GM12872 (cell line): ENCODE results near the gene PIGV.
A peak's percentile ranks its signal among the peaks of the same experiment; 100 is the strongest.

Experiments used
- CTCF ChIP-seq: IDR thresholded peaks from 3 replicates; pipeline ENCODE4 v1.5.1; 2011; ENCODE audit warnings: low read depth, mild to moderate bottlenecking, low read length, moderate library complexity; ENCODE audit not compliant: insufficient read depth

PIGV gene

GRCh38 chr1:26784886-26785285, 2.9 kb upstream of the PIGV start:
- no peak for TF ChIP-seq CTCF

GRCh38 chr1:26785611-26786436, 1.9 kb upstream of the PIGV start:
- no peak for TF ChIP-seq CTCF

GRCh38 chr1:26786437-26787380, 1.0 kb upstream of the PIGV start:
- TF ChIP-seq CTCF: no peak

- TF ChIP-seq CTCF: no peak
These were observed 407 bp upstream of the PIGV start for GRCh38 chr1:26787381-26787705.

GRCh38 chr1:26788515-26788785, 700 bp downstream of the PIGV start:
- TF ChIP-seq CTCF: no peak

- peak; percentile 92 for TF ChIP-seq CTCF
These were observed 1.3 kb downstream of the PIGV start for GRCh38 chr1:26788836-26789611.

- no peak for TF ChIP-seq CTCF
These were observed 1.8 kb downstream of the PIGV start for GRCh38 chr1:26789612-26789865.
